Activated T-helper 1 cell treated with anti-CD3 and anti-CD28 coated beads, Interleukin-12 subunit alpha, Interleukin-12 subunit beta, Interleukin-2, Interleukin-4 antibody, amounts not matched to agents 30 ng/mL and 10 ng/mL and 1 ng/mL, durations not matched to agents 14 hours and 24 hours and 36 hours (primary cell): ENCODE measurements around the gene LIX1L. TPM values are rescaled to one million over a fixed set of nuclear protein-coding genes. Genes with fewer than 3 reads are reported as not detected.

Experiments used
- DNase-seq: peaks from one replicate; pipeline ENCODE4 v3.0.0; 2021; ENCODE audit warnings: low spot score
- H3K27ac Mint-ChIP-seq: one replicate; pipeline ENCODE4 v1.8.0; 2021; ENCODE audit warnings: mild to moderate bottlenecking, mixed read lengths
- H3K27me3 Mint-ChIP-seq: one replicate; pipeline ENCODE4 v1.8.0; 2022; ENCODE audit warnings: mild to moderate bottlenecking, moderate library complexity, mixed read lengths; ENCODE audit not compliant: insufficient read depth
- H3K36me3 Mint-ChIP-seq: one replicate; pipeline ENCODE4 v1.8.0; 2021; ENCODE audit warnings: low read depth, mixed read lengths
- H3K4me1 Mint-ChIP-seq: one replicate; pipeline ENCODE4 v1.8.0; 2021; ENCODE audit warnings: low read depth, mixed read lengths
- H3K4me3 Mint-ChIP-seq: one replicate; pipeline ENCODE4 v1.8.0; 2021; ENCODE audit warnings: mild to moderate bottlenecking, moderate library complexity, mixed read lengths
- H3K9me3 Mint-ChIP-seq: one replicate; pipeline ENCODE4 v1.8.0; 2021; ENCODE audit warnings: mixed read lengths
- intact Hi-C: fragments of 100-400 bp; cut with micrococcal nuclease; formaldehyde crosslinking; loops from one replicate; pipeline ENCODE4 v1.15.1; 2024
- total RNA-seq: library from RNA; stranded (reverse); gene quantifications from 2 replicates; pipeline ENCODE4 v1.2.3, GENCODE V29; 2022

The LIX1L gene
- total RNA-seq, 1 donor from 2014 or later = 30.3 TPM

DNA sequence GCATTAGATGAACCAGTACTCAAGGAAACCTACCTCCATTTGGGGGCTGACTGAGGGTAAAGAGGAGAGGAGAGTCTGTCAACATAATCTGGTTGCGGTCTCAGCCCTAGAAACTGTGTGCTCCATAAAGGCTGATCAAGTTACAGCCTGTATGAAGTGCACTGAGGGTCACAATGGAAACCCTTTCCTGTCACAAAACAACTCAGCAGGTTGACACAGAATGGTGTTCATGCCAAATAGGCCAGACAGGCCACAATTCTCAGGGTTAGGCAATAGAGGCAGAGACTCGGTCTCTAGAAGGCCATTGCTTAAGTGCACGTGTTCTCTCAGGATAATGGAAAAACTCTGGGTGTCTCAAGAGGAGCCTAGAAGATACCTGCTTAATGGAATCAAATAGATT is 68.1 kb downstream of the LIX1L start:
- no peak for DNase-seq
- no peak overlapping the region for H3K4me3 Mint-ChIP-seq
- no peak overlapping the region for H3K27ac Mint-ChIP-seq
- no peaks in the 10 kb centered on the region for H3K9me3 Mint-ChIP-seq
- intact Hi-C loops = no loop called here
- H3K36me3 Mint-ChIP-seq = no peaks in the 10 kb centered on the region
- H3K27me3 Mint-ChIP-seq = peaks cover 18% of the 10 kb centered on the region
- H3K4me1 Mint-ChIP-seq = peaks cover 23% of the 10 kb centered on the region

DNA sequence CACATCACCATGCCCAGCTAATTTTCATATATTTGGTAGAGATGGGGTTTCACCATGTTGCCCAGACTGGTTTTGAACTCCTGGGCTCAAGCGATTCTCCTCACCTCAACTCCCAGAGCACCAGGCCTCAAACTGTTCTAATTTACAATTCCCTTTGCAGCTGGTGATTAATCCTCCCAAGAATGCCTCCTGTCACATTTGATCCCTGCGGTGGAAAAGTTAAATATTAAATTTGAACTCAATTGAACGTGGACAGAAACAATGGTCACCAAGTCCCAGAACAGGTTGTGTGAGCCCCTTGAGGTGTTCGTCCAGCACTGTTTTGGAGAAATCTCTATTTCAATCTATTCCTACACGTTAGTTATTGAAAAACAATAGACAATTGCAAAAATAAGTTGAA is 70.2 kb downstream of the LIX1L start:
- intact Hi-C loops = loop anchor here (2.0 kb wide), 1 partner anchor 43 kb away; the partner anchor contains the start of gene NUDT17
- peaks cover 25% of the 10 kb centered on the region for H3K4me1 Mint-ChIP-seq
- H3K9me3 Mint-ChIP-seq = no peaks in the 10 kb centered on the region
- H3K4me3 Mint-ChIP-seq = no peak overlapping the region
- no peaks in the 10 kb centered on the region for H3K36me3 Mint-ChIP-seq
- DNase-seq = no peak
- peaks cover 32% of the 10 kb centered on the region for H3K27me3 Mint-ChIP-seq
- no peak overlapping the region for H3K27ac Mint-ChIP-seq

DNA sequence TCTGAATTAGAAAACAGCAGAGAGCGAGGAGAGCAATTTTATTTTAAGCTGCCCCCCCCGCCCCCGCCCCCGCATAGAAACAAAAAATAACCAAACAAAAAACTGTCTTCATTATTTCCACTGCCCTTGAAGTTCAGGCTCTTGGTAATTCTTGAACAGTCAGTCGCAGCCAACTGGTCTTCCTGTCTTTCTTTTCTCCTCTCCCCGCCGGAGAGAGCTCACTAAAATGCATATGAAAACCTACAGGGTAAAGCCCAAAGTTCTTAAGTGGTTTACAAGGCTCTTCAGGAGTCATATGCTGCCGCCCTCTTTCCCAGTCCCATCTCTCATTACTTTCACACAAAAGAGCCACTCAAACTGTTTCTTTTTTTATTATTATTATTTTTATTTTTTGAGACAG is 71.0 kb downstream of the LIX1L start:
- no peak for DNase-seq
- Mint-ChIP-seq H3K27me3 (peaks cover 32% of the 10 kb centered on the region), H3K4me3 (peak overlapping the region; percentile 51), H3K36me3 (no peaks in the 10 kb centered on the region), H3K9me3 (no peaks in the 10 kb centered on the region), H3K4me1 (peaks cover 25% of the 10 kb centered on the region), H3K27ac (no peak overlapping the region)
- intact Hi-C loops = loop anchor here (2.0 kb wide), 1 partner anchor 42 kb away; the partner anchor contains the start of gene NUDT17

DNA sequence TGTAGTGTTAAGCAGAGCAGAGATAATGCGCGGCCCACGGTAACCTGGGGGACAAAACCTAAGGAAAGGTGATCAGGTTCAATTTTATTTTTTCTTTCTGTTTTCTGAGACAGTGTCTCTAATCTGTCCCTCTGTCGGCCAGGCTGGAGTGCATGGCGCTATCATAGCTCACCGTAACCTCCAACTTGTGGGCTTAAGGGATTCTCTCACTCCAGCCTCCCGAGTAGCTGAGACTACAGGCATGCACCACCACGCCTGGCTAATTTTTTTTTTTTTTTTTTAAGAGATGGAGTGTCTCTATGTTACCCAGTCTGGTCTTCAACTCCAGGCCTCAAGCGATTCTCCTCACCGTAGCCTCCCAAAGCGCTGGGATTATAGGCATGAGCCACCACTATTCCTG is 71.4 kb downstream of the LIX1L start:
- no peaks in the 10 kb centered on the region for H3K9me3 Mint-ChIP-seq
- intact Hi-C loops = loop anchor here (2.0 kb wide), 1 partner anchor 42 kb away; the partner anchor contains the start of gene NUDT17
- H3K36me3 Mint-ChIP-seq = no peaks in the 10 kb centered on the region
- no peak overlapping the region for H3K27ac Mint-ChIP-seq
- DNase-seq = no peak
- H3K27me3 Mint-ChIP-seq = peaks cover 32% of the 10 kb centered on the region
- H3K4me1 Mint-ChIP-seq = peaks cover 25% of the 10 kb centered on the region
- H3K4me3 Mint-ChIP-seq = peak overlapping the region; percentile 78

DNA sequence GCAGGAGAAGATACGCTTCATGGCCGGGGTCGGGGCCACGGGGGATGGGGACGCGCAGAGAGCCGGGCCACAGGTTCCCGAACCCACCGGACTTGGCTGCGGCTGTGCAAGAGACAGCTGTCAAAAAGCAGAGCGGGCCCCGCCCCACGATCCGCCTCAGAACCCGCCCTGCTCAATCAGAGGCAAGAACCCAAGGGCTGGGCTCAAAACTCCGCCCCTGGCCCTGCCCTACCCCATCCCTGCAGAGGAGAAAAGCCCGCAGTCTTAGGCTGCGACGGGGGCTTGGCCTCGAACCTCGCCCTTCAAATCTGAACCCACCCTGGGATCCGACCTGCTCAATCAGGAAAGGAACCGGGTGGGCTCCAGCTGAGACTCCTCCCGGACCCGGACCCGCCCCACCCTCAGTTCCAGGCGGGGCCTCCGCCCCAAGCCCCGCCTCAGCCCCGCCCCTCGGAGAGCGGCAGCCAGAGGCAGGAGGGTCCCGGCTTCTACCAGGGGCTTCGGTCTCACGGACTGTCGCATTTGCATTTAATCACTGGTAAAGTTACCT is 72.0 kb downstream of the LIX1L start, which contains the start of gene ANKRD35:
ANKRD35 (minus strand) TSS at position 129 of the 550 bp plus-strand sequence; CDS start at position 21, 108 bp downstream.
- Mint-ChIP-seq H3K4me3 (peak within 1 kb of the TSS; percentile 78), H3K4me1 (peaks cover 25% of the 10 kb centered on the region), H3K9me3 (no peaks in the 10 kb centered on the region), H3K36me3 (no peaks in the 10 kb centered on the region), H3K27me3 (peaks cover 35% of the 10 kb centered on the region), H3K27ac (no peak within 1 kb of the TSS)
- DNase-seq = peak; percentile 84
- intact Hi-C loops = loop anchor here (1.0 to 2.0 kb wide), 4 partner anchors 28 to 73 kb away; partner anchors contain the start of genes LIX1L, NUDT17 and PEX11B

DNA sequence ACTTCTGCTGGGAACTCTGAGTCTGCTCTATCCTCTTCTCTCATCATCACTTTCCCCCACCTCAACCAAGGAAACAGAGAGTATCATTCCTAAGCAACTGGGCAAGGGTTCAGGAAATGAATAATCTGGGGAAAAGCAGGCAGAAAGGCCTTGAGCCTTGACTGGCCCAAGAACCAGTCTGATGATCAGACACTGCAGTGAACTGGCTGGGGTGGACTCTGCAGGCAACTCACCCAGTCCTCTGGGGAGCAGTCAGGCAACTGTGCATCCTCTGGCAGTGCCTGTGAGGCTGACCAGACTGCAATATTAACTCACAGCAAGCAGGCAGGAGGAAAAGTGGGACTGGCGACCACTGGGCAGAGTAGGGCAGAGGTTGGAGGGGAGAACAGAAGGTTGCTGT is 73.1 kb downstream of the LIX1L start:
- peak overlapping the region; percentile 78 for H3K4me3 Mint-ChIP-seq
- no peaks in the 10 kb centered on the region for H3K9me3 Mint-ChIP-seq
- peaks cover 36% of the 10 kb centered on the region for H3K27me3 Mint-ChIP-seq
- no peaks in the 10 kb centered on the region for H3K36me3 Mint-ChIP-seq
- peaks cover 25% of the 10 kb centered on the region for H3K4me1 Mint-ChIP-seq
- H3K27ac Mint-ChIP-seq = no peak overlapping the region
- DNase-seq = no peak
- intact Hi-C loops = loop anchor here (1.0 to 2.0 kb wide), 4 partner anchors 8 to 74 kb away; partner anchors contain the start of genes LIX1L and PEX11B

Other genes starting within 250 kb of the LIX1L start
- 0.27 TPM in 1 of 2 replicates, not detected in the other for gene CD160, start 238.5 kb downstream of the LIX1L start, total RNA-seq
- gene RNF115, start 133.9 kb downstream of the LIX1L start, total RNA-seq = 18.8 and 20.0 TPM in 2 replicates
- gene POLR3C, start 133.8 kb downstream of the LIX1L start, total RNA-seq = 44.5 and 47.2 TPM in 2 replicates
- gene NUDT17, start 112.4 kb downstream of the LIX1L start, total RNA-seq = 3.0 TPM in 2 replicates
- gene PIAS3, start 98.9 kb downstream of the LIX1L start, total RNA-seq = 16.9 and 17.0 TPM in 2 replicates
- gene ANKRD35, start 72.2 kb downstream of the LIX1L start, total RNA-seq = 0.37 and 0.52 TPM in 2 replicates
- 1.9 TPM in 2 replicates for gene ITGA10, start 48.0 kb downstream of the LIX1L start, total RNA-seq
- gene PEX11B, start 39.3 kb downstream of the LIX1L start, total RNA-seq = 30.6 and 31.2 TPM in 2 replicates
- gene RBM8A, start 30.5 kb downstream of the LIX1L start, total RNA-seq = 331 and 354 TPM in 2 replicates
- gene ANKRD34A, start 6.6 kb upstream of the LIX1L start, total RNA-seq = 4.8 and 5.1 TPM in 2 replicates
- gene POLR3GL, start 6.7 kb upstream of the LIX1L start, total RNA-seq = 10.6 and 11.6 TPM in 2 replicates
- 107 and 108 TPM in 2 replicates for gene TXNIP, start 38.6 kb upstream of the LIX1L start, total RNA-seq
- not detected in 2 replicates for gene HJV, start 63.7 kb upstream of the LIX1L start, total RNA-seq
- 3.6 and 3.7 TPM in 2 replicates for gene NBPF10, start 186.8 kb upstream of the LIX1L start, total RNA-seq